GM18520 (cell line): ENCODE results near the gene ARFGAP2.

Experiments used
- ATAC-seq: cut with Tn5 transposase; IDR thresholded peaks from one replicate; pipeline ENCODE4 v1.9.1; 2021; ENCODE audit not compliant: unreplicated experiment

Gene ARFGAP2

GRCh38 chr11:47171856-47172255, 4.8 kb downstream of the ARFGAP2 start:
- no peak for ATAC-seq

GRCh38 chr11:47171061-47171838, 5.4 kb downstream of the ARFGAP2 start:
- ATAC-seq: no peak

- no peak for ATAC-seq
Observed at GRCh38 chr11:47166368-47166767, 10.3 kb downstream of the ARFGAP2 start.

- no peak for ATAC-seq
Observed at GRCh38 chr11:47165253-47165840, 11.3 kb downstream of the ARFGAP2 start.

GRCh38 chr11:47164321-47164720, 12.4 kb downstream of the ARFGAP2 start:
- no peak for ATAC-seq

- no peak for ATAC-seq
Observed at GRCh38 chr11:47163898-47164297, 12.8 kb downstream of the ARFGAP2 start.

GRCh38 chr11:47163193-47163592, 13.5 kb downstream of the ARFGAP2 start:
- ATAC-seq: no peak

- no peak for ATAC-seq
Observed at GRCh38 chr11:47162426-47162825, 14.3 kb downstream of the ARFGAP2 start.

- no peak for ATAC-seq
Observed at GRCh38 chr11:47161890-47162289, 14.8 kb downstream of the ARFGAP2 start.

GRCh38 chr11:47161134-47161854, 15.4 kb downstream of the ARFGAP2 start:
- ATAC-seq: no peak

GRCh38 chr11:47160753-47161133, 15.9 kb downstream of the ARFGAP2 start:
- ATAC-seq: no peak

GRCh38 chr11:47158242-47158641, 18.4 kb downstream of the ARFGAP2 start:
- no peak for ATAC-seq

- no peak for ATAC-seq
Observed at GRCh38 chr11:47157805-47158204, 18.9 kb downstream of the ARFGAP2 start.

- no peak for ATAC-seq
Observed at GRCh38 chr11:47156951-47157350, 19.7 kb downstream of the ARFGAP2 start.

- ATAC-seq: no peak
Observed at GRCh38 chr11:47156333-47156732, 20.3 kb downstream of the ARFGAP2 start.

- ATAC-seq: no peak
Observed at GRCh38 chr11:47155879-47156278, 20.8 kb downstream of the ARFGAP2 start.

GRCh38 chr11:47154616-47155570, 21.8 kb downstream of the ARFGAP2 start:
- no peak for ATAC-seq

GRCh38 chr11:47152953-47153950, 23.4 kb downstream of the ARFGAP2 start:
- ATAC-seq: no peak

- ATAC-seq: no peak
Observed at GRCh38 chr11:47152126-47152952, 24.3 kb downstream of the ARFGAP2 start.
